Hepatocyte (in vitro differentiated cells): ENCODE measurements around the gene SEMA5A.

Experiments used
- EZH2 ChIP-seq: fragments of 200-600 bp; sonication (generic); IDR thresholded peaks from 2 replicates; pipeline ENCODE4 v1.6.1; 2016; ENCODE audit warnings: antibody characterized with exemption, mild to moderate bottlenecking, borderline replicate concordance
- TF ChIP-seq, protein P1 (sequence below): fragments of 200-600 bp; sonication (generic); IDR thresholded peaks from 2 replicates; pipeline ENCODE4 v1.5.1; 2016; ENCODE audit warnings: antibody characterized with exemption, mild to moderate bottlenecking; ENCODE audit not compliant: poor library complexity

GRCh38 chr5:9057406-9058000 is 488.4 kb downstream of the SEMA5A start:
- no peak for TF ChIP-seq EZH2
- TF ChIP-seq, protein P1, sequence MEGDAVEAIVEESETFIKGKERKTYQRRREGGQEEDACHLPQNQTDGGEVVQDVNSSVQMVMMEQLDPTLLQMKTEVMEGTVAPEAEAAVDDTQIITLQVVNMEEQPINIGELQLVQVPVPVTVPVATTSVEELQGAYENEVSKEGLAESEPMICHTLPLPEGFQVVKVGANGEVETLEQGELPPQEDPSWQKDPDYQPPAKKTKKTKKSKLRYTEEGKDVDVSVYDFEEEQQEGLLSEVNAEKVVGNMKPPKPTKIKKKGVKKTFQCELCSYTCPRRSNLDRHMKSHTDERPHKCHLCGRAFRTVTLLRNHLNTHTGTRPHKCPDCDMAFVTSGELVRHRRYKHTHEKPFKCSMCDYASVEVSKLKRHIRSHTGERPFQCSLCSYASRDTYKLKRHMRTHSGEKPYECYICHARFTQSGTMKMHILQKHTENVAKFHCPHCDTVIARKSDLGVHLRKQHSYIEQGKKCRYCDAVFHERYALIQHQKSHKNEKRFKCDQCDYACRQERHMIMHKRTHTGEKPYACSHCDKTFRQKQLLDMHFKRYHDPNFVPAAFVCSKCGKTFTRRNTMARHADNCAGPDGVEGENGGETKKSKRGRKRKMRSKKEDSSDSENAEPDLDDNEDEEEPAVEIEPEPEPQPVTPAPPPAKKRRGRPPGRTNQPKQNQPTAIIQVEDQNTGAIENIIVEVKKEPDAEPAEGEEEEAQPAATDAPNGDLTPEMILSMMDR = no peak
